Hepatocyte (in vitro differentiated cells): ENCODE measurements around the gene CPSF6.

Experiments used
- CTCF ChIP-seq: fragments of 200-600 bp; sonication (generic); IDR thresholded peaks from 2 replicates; pipeline ENCODE4 v1.5.1; 2016; ENCODE audit warnings: antibody characterized with exemption, mild to moderate bottlenecking; ENCODE audit not compliant: poor library complexity
- EZH2phosphoT487 ChIP-seq: fragments of 200-600 bp; sonication (generic); IDR thresholded peaks from one replicate; pipeline ENCODE4 v1.6.1; 2018; ENCODE audit warnings: antibody characterized with exemption, mild to moderate bottlenecking, low read depth, moderate library complexity; ENCODE audit not compliant: unreplicated experiment, severe bottlenecking

- TF ChIP-seq CTCF (no peak), EZH2phosphoT487 (no peak)
These were observed 33.1 kb downstream of the CPSF6 start for GRCh38 chr12:69272511-69272910.
